ENCODE data around the gene ZNF454.

ZNF454 gene

DNA sequence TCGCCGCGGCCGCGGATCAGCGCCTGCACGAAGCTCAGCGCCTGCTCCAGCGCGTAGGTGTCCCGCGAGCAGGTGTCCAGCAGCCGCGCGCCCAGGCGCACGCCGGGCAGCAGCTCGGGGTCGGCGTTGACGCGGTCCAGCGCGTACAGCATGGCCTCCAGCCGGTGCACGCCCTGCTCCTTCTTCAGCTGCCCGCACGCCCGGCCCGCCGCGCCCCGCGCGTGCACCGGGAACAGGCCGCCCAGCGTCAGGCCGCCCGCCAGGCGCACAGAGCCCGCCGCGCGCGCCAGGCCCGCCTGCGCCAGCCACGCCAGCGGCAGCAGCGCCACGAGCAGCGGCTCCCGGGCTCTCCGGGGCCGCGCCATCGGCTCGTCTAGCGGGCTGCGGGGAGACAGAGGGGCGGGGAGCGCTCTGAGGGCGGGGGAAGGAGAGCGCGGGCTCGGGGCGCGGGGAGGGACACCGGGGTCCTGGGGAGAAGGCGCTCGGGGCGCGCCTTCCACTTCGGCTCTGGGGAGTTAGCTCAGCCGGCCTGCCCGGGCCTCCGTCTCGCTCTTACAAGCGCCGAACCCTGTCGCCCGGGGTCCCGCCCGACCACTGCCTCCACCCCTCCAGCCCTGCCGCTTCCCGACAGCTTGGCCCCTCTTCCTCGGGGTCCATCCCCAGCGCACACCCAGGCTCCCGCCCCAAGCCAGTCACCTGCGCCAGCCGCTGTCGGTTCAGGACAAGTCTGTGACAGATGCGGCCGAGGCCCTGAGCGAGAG, 53.8 kb downstream of the ZNF454 start, which contains the start of gene GRM6:
GRM6 (minus strand) TSS at position 741 of the 761 bp plus-strand sequence; CDS start at position 365, 376 bp downstream.
- no peak within 1 kb of the TSS for H3K27ac ChIP-seq (ENCODE audit: low read length, poor library complexity, severe bottlenecking)
- no peak within 1 kb of the TSS for H2AK5ac ChIP-seq (ENCODE audit: low read length, severe bottlenecking)
- H3K23ac ChIP-seq (ENCODE audit: low read length in 2 of 2), result no peak within 1 kb of the TSS
- DNase-seq, result no peak
- H2BK15ac ChIP-seq (ENCODE audit: low read depth, poor library complexity, severe bottlenecking), result no peak within 1 kb of the TSS
- peaks cover 20% of the 10 kb centered on the region for H3K9me3 ChIP-seq (ENCODE audit: control insufficient read depth, low read length)
- H3K27me3 ChIP-seq (ENCODE audit: control insufficient read depth in 1 of 2, insufficient read depth in 1 of 2, low read length in 2 of 2), result peaks cover 5 to 23% of the 10 kb centered on the region in 2 experiments
- H3K18ac ChIP-seq (ENCODE audit: low read depth in 1 of 2, low read length in 2 of 2), result no peak within 1 kb of the TSS
- no peak within 1 kb of the TSS for H3K14ac ChIP-seq (ENCODE audit: low read length in 2 of 2)
- H3K4me1 ChIP-seq (ENCODE audit: control insufficient read depth, insufficient read depth, low read depth, low read length), result peaks cover 2% of the 10 kb centered on the region
- H4K91ac ChIP-seq (ENCODE audit: low read length), result no peak within 1 kb of the TSS
- H3K36me3 ChIP-seq (ENCODE audit: control insufficient read depth in 1 of 2, insufficient read depth in 2 of 2, low read depth in 1 of 2, low read length in 2 of 2), result no peaks in the 10 kb centered on the region
- H2BK5ac ChIP-seq (ENCODE audit: low read depth, low read length, poor library complexity, severe bottlenecking), result no peak within 1 kb of the TSS
- no peak within 1 kb of the TSS for H2AFZ ChIP-seq (ENCODE audit: low read depth, low read length)
- H2BK120ac ChIP-seq (ENCODE audit: low read depth, low read length), result no peak within 1 kb of the TSS
- no peak within 1 kb of the TSS for H3K4ac ChIP-seq (ENCODE audit: low read depth in 1 of 2, low read length in 2 of 2)
- H3K4me3 ChIP-seq (ENCODE audit: insufficient read depth in 1 of 2, low read depth in 1 of 2, low read length in 2 of 2), result no peak within 1 kb of the TSS
- H3K9ac ChIP-seq (ENCODE audit: low read length), result no peak within 1 kb of the TSS
- H3K79me1 ChIP-seq (replicated peaks; ENCODE audit: low read length, poor library complexity, severe bottlenecking), result no peaks in the 10 kb centered on the region
- no peak within 1 kb of the TSS for H2BK12ac ChIP-seq (ENCODE audit: low read length in 2 of 2)
- no peak within 1 kb of the TSS for H4K8ac ChIP-seq (ENCODE audit: low read length)
- 73% methylated on average over 75 of the region's 97 CpGs for WGBS
- H3K4me2 ChIP-seq (ENCODE audit: low read length, poor library complexity, severe bottlenecking), result no peak within 1 kb of the TSS

DNA sequence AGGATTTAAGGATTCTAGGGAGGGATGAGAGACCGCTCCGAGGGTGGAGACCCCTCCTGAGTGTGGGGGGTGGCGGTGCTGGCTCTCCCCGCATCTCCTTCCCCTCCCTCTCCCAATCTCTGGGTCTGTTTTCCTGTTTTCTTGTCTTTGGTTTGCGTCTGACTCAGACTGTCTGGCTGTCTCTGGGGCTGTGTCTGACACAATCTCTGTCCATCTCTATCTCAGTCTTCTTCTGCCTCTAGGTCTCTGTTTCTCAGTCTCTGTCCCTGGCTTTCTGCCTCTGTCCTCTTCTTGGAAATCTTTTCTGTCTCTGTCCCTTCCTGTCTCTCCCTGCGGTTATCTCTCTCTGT, 54.3 kb downstream of the ZNF454 start:
- no peak overlapping the region for H3K4ac ChIP-seq (ENCODE audit: low read depth in 1 of 2, low read length in 2 of 2)
- H2AK5ac ChIP-seq (ENCODE audit: low read length, severe bottlenecking), result no peak overlapping the region
- peaks cover 5 to 23% of the 10 kb centered on the region in 2 experiments for H3K27me3 ChIP-seq (ENCODE audit: control insufficient read depth in 1 of 2, insufficient read depth in 1 of 2, low read length in 2 of 2)
- no peak overlapping the region for H2BK15ac ChIP-seq (ENCODE audit: low read depth, poor library complexity, severe bottlenecking)
- H4K8ac ChIP-seq (ENCODE audit: low read length), result no peak overlapping the region
- H3K79me1 ChIP-seq (replicated peaks; ENCODE audit: low read length, poor library complexity, severe bottlenecking), result no peaks in the 10 kb centered on the region
- no peak overlapping the region for H3K4me2 ChIP-seq (ENCODE audit: low read length, poor library complexity, severe bottlenecking)
- H2BK12ac ChIP-seq (ENCODE audit: low read length in 2 of 2), result no peak overlapping the region
- DNase-seq, result no peak
- H3K9ac ChIP-seq (ENCODE audit: low read length), result no peak overlapping the region
- H3K23ac ChIP-seq (ENCODE audit: low read length in 2 of 2), result no peak overlapping the region
- no peak overlapping the region for H2AFZ ChIP-seq (ENCODE audit: low read depth, low read length)
- H3K9me3 ChIP-seq (ENCODE audit: control insufficient read depth, low read length), result peaks cover 17% of the 10 kb centered on the region
- H2BK5ac ChIP-seq (ENCODE audit: low read depth, low read length, poor library complexity, severe bottlenecking), result no peak overlapping the region
- no peak overlapping the region for H3K27ac ChIP-seq (ENCODE audit: low read length, poor library complexity, severe bottlenecking)
- no peaks in the 10 kb centered on the region for H3K36me3 ChIP-seq (ENCODE audit: control insufficient read depth in 1 of 2, insufficient read depth in 2 of 2, low read depth in 1 of 2, low read length in 2 of 2)
- no peak overlapping the region for H4K91ac ChIP-seq (ENCODE audit: low read length)
- H3K18ac ChIP-seq (ENCODE audit: low read depth in 1 of 2, low read length in 2 of 2), result no peak overlapping the region
- 38% methylated on average over 6 of the region's 6 CpGs for WGBS
- no peak overlapping the region for H2BK120ac ChIP-seq (ENCODE audit: low read depth, low read length)
- H3K14ac ChIP-seq (ENCODE audit: low read length in 2 of 2), result no peak overlapping the region
- H3K4me3 ChIP-seq (ENCODE audit: insufficient read depth in 1 of 2, low read depth in 1 of 2, low read length in 2 of 2), result no peak overlapping the region
- H3K4me1 ChIP-seq (ENCODE audit: control insufficient read depth, insufficient read depth, low read depth, low read length), result peaks cover 2% of the 10 kb centered on the region

GRCh38 chr5:178996156-178996555, 55.2 kb downstream of the ZNF454 start:
- Histone ChIP-seq H2AK5ac (ENCODE audit: low read length, severe bottlenecking) (no peak overlapping the region), H3K27me3 (ENCODE audit: control insufficient read depth in 1 of 2, insufficient read depth in 1 of 2, low read length in 2 of 2) (peaks cover 5 to 23% of the 10 kb centered on the region in 2 experiments), H3K14ac (ENCODE audit: low read length in 2 of 2) (no peak overlapping the region), H2BK15ac (ENCODE audit: low read depth, poor library complexity, severe bottlenecking) (no peak overlapping the region), H2BK5ac (ENCODE audit: low read depth, low read length, poor library complexity, severe bottlenecking) (no peak overlapping the region), H4K91ac (ENCODE audit: low read length) (no peak overlapping the region), H3K18ac (ENCODE audit: low read depth in 1 of 2, low read length in 2 of 2) (no peak overlapping the region), H3K36me3 (ENCODE audit: control insufficient read depth in 1 of 2, insufficient read depth in 2 of 2, low read depth in 1 of 2, low read length in 2 of 2) (no peaks in the 10 kb centered on the region), H3K9ac (ENCODE audit: low read length) (no peak overlapping the region), H3K4me2 (ENCODE audit: low read length, poor library complexity, severe bottlenecking) (no peak overlapping the region), H3K4ac (ENCODE audit: low read depth in 1 of 2, low read length in 2 of 2) (no peak overlapping the region), H3K27ac (ENCODE audit: low read length, poor library complexity, severe bottlenecking) (no peak overlapping the region), H2BK12ac (ENCODE audit: low read length in 2 of 2) (no peak overlapping the region), H3K79me1 (replicated peaks; ENCODE audit: low read length, poor library complexity, severe bottlenecking) (no peaks in the 10 kb centered on the region), H2AFZ (ENCODE audit: low read depth, low read length) (no peak overlapping the region), H3K9me3 (ENCODE audit: control insufficient read depth, low read length) (peaks cover 24% of the 10 kb centered on the region), H4K8ac (ENCODE audit: low read length) (no peak overlapping the region), H3K4me3 (ENCODE audit: insufficient read depth in 1 of 2, low read depth in 1 of 2, low read length in 2 of 2) (no peak overlapping the region), H3K23ac (ENCODE audit: low read length in 2 of 2) (no peak overlapping the region), H3K4me1 (ENCODE audit: control insufficient read depth, insufficient read depth, low read depth, low read length) (peaks cover 2% of the 10 kb centered on the region), H2BK120ac (ENCODE audit: low read depth, low read length) (no peak overlapping the region)
- 76% methylated on average over 8 of the region's 11 CpGs for WGBS
- no peak for DNase-seq

DNA sequence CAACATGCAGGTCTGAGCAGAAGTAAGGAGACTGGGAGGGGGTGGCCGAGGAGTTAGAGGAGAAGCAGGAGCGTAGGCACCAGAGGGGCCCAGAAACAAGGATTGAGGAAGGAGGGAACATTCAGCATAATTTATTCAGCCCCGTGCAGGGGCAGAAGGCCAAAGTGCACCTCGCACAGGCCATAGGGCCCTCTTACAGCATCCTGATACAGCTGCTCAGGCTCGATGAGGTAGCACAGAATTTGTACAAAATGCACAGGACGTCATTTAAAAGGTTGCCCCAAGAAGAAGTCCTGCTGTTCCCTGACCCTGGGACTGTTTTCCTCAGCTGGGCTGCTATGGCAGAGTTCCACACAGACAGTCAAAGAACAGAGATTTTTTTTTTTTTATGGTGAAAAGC, 56.2 kb downstream of the ZNF454 start:
- Histone ChIP-seq H3K4me3 (ENCODE audit: insufficient read depth in 1 of 2, low read depth in 1 of 2, low read length in 2 of 2) (no peak overlapping the region), H3K14ac (ENCODE audit: low read length in 2 of 2) (no peak overlapping the region), H3K27ac (ENCODE audit: low read length, poor library complexity, severe bottlenecking) (no peak overlapping the region), H4K91ac (ENCODE audit: low read length) (no peak overlapping the region), H3K4me2 (ENCODE audit: low read length, poor library complexity, severe bottlenecking) (no peak overlapping the region), H3K4me1 (ENCODE audit: control insufficient read depth, insufficient read depth, low read depth, low read length) (peaks cover 2% of the 10 kb centered on the region), H3K79me1 (replicated peaks; ENCODE audit: low read length, poor library complexity, severe bottlenecking) (no peaks in the 10 kb centered on the region), H2BK12ac (ENCODE audit: low read length in 2 of 2) (no peak overlapping the region), H3K36me3 (ENCODE audit: control insufficient read depth in 1 of 2, insufficient read depth in 2 of 2, low read depth in 1 of 2, low read length in 2 of 2) (no peaks in the 10 kb centered on the region), H3K4ac (ENCODE audit: low read depth in 1 of 2, low read length in 2 of 2) (no peak overlapping the region), H2BK5ac (ENCODE audit: low read depth, low read length, poor library complexity, severe bottlenecking) (no peak overlapping the region), H3K27me3 (ENCODE audit: control insufficient read depth in 1 of 2, insufficient read depth in 1 of 2, low read length in 2 of 2) (peaks cover 5 to 22% of the 10 kb centered on the region in 2 experiments), H4K8ac (ENCODE audit: low read length) (no peak overlapping the region), H2BK120ac (ENCODE audit: low read depth, low read length) (no peak overlapping the region), H3K23ac (ENCODE audit: low read length in 2 of 2) (no peak overlapping the region), H3K9ac (ENCODE audit: low read length) (no peak overlapping the region), H3K18ac (ENCODE audit: low read depth in 1 of 2, low read length in 2 of 2) (no peak overlapping the region), H3K9me3 (ENCODE audit: control insufficient read depth, low read length) (peaks cover 30% of the 10 kb centered on the region), H2AFZ (ENCODE audit: low read depth, low read length) (no peak overlapping the region), H2AK5ac (ENCODE audit: low read length, severe bottlenecking) (no peak overlapping the region), H2BK15ac (ENCODE audit: low read depth, poor library complexity, severe bottlenecking) (no peak overlapping the region)
- WGBS, result 69% methylated on average over 6 of the region's 6 CpGs
- DNase-seq, result no peak
